HG02623 (cell line): ENCODE data around the gene BTG3.

Experiments used
- ATAC-seq: cut with Tn5 transposase; IDR thresholded peaks from one replicate; pipeline ENCODE4 v1.9.1; 2021; ENCODE audit warnings: moderate library complexity; ENCODE audit not compliant: unreplicated experiment

BTG3 gene

DNA sequence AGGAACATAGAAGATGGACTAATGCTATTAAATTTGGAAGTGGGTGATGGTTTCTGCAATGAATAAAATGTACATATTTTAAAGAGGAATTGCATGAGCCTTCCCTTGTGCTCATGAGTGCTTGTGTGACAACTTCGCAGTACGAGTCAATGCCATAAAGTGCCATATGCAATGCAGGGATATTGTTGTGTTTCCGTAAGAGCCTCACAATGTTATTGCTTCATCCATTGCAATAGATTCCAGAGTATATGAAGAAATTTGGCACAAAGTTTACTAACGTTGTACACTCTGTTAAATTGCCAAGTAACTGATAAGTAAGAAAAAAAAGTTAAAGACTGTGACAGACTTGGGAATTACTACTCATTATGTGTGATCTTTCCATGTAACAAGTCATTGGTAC, 22.3 kb downstream of the BTG3 start:
- ATAC-seq = no peak

DNA sequence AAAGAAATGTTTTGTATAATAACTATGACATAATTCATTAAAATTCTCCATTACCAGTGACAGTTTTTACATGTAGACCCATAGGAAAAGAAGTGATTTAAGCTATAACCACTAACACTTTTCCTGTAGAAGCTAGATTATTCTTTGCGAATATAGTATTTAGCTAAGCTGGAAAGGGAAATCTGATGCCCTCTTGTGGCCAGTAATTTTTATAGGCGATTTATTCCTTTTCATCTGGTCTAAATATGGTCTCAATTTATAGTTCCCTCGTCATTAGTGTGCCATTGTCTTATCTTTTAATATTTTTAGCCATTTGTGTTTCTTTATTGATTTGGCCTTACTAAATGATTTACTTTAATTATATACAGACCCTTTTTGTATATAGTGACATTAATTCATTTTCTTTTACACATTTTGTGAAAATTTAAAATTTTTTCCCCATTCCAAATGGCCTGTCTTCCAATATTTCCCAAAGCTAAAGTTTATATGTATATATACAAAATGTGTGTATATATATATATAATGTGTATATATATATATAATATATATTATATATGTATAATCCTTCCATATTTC, 26.7 kb downstream of the BTG3 start:
- no peak for ATAC-seq

DNA sequence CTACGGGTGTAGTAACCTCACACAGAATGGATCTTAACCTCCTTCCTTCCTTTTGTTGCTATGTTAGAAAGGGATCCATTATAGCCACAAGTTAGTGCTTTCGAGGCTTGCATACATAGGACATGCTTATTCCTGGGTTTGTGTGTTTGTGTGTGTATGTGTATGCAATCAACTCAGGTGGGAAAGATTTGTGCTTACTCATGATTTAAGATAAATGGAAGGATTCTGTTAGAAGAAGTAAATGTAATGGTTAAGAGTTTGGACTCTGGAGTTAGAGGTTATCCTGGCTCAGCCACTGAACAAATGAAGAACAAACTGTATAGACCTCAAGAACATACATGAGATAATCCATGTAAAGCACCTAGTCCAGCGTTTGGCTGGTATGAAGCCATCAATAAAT, 28.8 kb downstream of the BTG3 start:
- ATAC-seq = no peak

DNA sequence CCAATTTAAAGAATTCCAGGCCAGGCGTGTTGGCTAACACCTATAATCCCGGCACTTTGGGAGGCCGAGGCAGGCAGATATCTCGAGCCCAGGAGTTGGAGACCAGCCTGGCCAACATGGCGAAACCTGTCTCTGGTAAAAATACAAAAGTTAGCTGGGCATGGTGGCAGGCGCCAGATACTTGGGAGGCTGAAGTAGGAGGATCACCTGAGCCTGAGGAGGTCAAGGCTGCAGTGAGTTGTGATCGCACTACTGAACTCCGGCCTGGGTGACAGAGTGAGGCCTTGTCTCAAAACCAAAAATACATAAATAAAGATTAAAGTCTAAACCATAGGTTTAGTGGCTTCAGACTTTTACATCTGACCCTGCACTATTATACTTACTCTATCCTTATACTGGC, 32.4 kb downstream of the BTG3 start:
- no peak for ATAC-seq

DNA sequence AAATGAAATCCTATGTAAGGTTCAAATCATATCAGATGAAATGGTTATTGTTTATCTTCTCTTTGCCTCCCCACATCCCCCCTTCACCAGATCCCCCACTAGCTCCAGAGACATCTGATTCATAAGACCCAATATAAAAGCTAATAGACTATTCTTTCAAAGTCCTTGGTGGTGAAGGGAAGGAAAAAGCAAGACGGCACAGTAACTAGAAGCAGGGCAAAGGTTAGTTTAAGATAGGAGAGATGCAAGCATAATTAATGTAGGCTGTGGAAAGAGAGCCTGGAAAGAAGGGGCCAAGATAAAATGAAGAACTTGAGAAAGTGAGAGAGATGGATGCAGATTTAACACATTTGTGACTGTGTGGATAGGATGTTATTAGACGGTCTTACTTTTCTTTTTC, 33.8 kb downstream of the BTG3 start:
- no peak for ATAC-seq

DNA sequence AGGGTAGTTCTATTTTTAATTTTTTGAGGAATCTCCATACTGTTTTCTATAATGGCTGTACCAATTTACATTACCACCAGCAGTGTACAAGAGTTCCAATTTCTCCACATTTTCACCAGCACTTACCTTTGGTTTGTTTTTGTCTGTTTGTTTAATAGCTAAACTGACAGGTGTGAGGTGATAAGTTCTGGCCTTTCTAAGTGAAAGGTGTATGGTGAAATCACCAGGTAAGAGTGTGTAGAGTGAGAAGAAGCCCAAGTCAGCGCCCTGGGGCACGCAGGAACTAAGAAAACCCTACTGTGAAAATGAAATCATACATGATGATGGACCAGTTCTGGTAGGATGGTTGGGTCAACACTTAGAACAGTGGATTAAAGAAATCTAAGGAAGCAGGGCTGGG, 34.5 kb downstream of the BTG3 start:
- no peak for ATAC-seq

DNA sequence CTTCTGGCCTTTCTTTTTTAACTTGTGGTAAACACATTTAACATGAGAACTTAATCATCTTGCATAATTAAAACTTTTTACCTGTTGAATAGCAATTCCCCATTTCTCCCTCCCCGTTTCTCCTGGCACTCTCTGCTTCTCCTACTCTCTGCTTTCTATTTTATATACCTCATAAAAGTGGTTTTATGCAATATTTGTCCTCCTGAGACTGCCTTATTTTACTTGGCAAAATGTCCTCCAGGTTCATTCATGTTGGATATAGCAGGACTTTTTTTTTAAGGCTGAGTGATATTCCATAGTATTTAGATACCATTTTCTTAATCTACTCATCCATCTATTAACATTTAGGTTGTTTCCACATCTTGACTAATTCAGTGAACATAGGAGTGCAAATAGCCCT, 35.0 kb downstream of the BTG3 start:
- ATAC-seq = no peak

DNA sequence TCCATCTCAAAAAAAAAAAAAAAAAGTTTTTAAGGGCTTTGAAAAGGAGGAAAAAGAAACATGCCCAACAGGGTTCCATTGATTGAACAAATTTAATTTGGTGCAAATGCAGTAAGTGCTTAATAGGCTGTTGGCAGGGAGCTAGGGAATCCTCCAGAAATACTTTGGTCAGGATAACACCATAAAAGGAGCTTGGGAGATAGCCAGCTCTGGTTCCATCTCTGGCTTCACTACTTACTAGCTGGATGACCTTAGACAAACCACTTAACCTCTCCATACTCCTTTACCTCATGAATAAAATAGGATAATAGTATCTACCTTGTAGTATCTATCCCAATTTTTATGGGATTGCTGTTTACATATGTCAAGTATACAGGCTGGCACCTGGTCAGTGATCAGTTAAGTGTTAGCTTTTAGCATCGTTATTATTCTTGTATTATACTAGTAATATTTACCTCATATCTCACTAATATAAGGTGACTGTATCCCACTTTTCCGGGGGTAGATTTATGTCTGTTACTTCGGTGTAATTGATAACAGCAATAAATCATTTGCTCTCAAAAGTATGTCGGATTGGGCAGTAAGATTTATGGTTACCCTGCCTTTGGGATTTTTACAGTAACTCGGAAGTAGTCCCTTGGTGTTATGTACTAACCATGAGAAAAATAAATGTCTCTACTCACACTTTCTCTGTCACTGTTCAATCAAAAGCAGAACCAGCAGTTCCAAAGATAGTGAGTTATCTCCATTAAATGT, 36.4 kb downstream of the BTG3 start:
- ATAC-seq = no peak

DNA sequence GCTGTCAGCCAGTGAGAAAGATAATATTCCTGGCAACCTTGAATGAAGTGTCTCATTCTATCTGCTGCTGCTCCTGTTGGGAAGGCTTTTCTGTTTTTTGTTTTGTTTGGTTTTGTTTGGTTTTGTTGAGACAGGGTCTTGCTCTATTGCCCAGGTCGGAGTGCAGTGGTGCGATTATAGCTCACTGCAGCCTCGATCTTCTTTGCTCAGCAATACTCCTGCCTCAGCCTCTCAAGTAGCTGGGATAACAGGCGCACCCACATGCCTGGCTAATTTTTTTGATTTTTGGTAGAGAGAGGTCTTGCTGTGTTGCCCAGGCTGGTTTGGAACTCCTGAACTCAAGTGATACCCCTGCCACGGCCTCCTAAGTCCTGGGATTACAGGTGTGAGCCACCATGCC, 37.6 kb downstream of the BTG3 start:
- no peak for ATAC-seq

DNA sequence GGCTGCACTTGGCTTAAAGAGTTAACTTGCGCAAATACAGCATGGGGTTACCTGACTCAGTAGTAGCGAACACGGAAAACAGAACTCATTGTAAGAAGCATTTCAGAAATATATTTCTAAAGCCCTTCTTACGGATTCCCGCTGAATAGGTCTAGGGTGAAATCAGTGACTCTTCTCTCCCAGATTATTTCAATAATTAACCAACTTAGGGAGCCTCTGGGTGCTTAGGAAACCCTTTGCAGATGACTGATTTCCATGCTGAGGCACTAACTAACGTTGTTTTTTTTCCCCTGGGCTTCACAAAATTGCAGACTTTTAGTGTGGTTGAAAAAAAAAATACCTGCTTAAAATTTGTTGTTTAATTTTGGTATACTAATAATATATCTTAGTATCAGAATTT, 40.3 kb downstream of the BTG3 start:
- no peak for ATAC-seq

DNA sequence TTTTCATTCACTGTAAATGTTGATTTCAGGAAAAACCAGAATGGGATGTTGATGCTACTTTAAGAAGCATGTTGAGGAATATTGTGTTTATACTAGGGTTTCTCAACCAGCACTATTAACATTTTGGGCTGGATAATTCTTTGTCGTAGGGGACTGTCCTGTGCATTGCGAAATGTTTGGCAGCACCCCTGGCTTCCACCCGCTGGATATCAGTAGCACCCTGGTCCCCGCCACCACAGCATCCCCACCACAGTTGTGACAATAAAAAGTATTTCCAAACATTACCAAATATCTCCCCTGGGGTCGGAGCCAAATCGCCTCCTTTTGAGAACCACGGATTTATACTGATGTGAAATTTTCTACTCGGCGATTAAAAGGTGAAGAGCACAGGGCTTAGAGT, 41.9 kb downstream of the BTG3 start:
- ATAC-seq = no peak

DNA sequence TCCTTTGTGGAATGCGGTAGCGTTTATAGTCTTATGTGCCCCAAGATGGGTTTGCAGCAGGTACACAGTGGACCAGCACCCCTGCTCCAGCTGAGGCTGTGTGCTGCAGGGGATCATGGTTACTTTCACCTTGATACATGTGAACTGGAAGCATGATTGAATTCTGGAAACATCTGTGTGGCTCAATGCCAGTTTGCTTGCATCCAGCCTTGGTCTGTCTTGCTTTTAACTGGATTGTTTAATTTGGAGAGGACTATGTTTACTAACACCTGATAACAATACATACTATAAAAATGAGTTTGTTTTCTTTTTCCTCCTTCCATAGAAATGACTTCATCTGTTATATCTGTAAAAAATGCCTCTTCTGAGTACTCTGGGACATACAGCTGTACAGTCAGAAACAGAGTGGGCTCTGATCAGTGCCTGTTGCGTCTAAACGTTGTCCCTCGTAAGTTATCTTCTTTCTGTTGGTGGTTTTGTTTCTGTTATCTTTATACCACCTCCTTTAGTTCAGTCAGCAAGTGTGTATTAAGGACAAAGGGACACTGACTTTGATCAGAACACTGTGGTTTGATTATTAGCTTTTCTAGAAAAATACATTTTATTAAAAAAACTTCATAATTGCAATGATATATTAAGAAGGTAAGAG, 52.2 kb downstream of the BTG3 start:
- no peak for ATAC-seq

DNA sequence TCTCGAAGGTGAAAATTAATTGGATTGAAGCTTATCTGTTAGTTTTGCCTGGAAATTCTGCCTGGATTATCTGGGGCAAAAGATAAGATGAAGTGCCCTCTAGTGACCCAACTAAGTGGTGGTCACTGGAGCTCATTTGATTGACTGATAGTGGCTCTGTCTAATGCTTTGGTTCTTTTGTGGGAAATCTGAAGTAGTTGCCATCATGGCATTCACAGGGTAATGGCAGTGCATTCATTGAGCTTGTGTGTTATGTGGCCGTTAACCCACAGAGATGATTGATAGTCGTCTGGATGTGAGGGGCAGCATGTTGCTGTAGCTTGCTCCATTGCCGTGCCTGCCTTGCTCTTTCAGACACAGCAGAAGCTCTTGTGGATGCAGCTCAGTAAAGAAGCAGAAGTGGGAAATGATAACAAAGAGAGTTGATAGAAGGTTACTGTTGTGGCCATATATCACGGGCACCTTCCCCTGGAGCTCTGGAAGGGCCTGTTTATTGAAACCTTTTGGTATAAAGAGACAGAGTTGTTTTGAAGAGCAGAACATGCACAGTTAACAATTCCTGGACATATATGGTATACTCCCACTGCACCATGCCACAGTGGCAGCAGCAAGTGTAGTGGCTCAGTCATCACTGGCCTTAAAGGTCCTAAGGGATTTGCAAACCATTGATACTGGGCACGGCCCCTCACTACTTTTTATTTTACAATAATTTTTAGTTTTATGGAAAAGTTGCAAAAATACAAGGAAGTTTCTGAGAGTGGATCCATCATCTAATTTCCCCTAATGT, 57.8 kb downstream of the BTG3 start:
- no peak for ATAC-seq

DNA sequence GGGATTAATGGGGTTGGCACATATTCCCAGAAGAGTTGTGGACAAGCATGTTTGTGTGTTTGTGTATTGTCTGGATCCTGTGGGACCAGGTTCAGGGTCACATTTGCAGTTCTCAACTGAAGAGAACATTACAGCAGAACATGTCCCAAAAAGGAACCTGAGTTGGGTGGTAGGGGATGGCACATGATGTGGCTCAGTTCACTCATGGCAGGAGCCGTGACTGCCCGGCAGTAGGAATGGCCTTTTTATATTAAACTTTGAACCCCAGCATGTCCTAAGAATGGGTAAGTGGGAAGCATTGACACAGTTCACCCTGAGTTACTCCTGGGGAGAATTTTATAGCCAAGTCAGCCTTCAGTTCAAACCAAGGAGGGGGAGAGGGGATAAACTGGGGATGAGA, 58.6 kb downstream of the BTG3 start:
- ATAC-seq = no peak

DNA sequence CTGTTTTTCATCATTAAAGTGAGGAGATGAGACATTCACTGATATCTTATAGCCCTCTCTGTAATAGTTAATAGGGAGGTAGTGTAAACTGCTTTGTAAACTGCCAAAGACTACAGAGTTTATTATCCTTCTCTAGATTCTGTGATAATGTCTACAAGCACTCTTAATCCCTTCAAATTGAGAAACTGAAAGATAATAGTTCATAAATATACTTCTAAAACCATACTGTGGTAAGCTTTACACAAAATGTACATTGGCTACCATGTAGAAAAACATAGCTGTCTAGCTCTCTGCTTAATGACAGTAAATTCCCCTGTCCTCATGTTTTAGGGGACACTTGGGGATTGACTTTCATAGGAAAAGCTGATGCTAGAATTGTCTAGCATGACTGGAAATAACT, 60.3 kb downstream of the BTG3 start:
- ATAC-seq = no peak

DNA sequence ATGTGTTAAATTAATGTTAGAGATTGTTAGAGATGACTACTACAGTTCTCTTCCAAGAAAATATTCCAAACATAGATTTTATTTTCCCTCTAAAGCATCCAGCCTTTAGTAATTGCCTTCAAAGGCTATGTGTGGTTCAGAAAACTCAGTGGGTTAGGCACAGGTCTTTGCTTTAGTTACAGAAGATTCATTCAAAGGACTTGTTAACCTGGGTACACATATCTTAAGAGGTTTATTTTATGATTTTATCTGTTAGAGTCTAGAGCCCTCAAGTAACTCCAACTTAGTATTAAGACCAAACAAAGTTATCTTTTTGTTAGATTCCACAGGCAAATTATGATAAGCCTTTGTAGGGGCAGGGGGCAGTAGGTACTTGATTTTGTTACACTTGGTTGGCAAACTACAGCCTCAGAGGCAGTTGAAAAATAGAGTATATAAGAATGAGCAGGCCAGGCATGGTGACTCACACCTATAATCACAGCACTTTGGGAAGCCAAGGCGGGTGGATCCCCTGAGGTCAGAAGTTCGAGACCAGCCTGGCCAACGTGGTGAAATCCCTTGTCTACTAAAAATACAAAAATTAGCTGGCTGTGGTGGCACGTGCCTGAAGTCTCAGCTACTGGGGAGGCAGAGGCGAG, 61.9 kb downstream of the BTG3 start:
- no peak for ATAC-seq

DNA sequence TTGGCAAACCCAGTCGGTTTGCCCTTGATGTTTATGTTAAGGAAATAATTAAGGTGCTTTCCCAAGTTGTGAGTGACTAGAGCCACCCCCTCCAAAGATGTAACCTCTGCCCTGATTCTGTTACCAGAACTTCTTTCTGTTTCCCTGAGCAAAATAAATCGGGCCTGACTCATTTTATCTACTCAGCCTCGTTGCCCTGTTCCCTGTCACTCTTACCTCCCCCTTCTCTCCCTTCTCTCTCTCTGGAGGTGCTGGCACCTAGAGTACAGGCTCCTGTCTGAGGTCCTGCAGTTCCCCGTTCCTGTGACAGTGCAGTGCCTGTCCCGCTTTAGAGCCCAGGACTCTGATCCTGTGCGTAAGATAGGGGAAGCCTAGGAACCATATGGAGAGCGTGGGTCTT, 64.4 kb downstream of the BTG3 start:
- ATAC-seq = no peak

DNA sequence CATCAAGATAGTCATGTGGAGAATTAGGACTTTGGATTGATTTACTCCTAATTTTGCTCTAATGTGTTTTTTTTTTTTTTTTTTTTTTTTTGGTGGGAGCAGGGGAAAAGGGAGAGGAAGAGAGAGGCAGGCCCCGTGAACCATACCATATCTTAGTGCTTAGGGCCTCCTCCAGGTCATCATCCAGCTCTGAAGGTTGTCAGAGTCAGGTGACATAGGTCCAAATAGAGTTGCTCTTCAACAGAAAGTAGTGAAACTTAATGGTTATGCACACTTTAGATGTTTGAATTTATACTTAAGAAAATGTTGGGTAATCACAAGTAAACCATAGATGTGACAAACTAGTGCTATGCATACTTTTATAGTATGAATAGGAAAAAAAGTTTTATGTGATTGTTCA, 67.7 kb downstream of the BTG3 start:
- ATAC-seq = no peak
